Ramos (cell line): Measurements from ENCODE around the gene PI16.
"Not testable (repeated sequence)": the region's sequence is repeated elsewhere in the genome, so short reads cannot be mapped to it uniquely, and the experiment has no call there.

Source experiments
- in situ Hi-C: fragments of 300-500 bp; cut with MboI; formaldehyde crosslinking; loops from one replicate; pipeline ENCODE4 v1.14.3; 2022; ENCODE audit warnings: low sequenced_read_pairs; ENCODE audit not compliant: unreplicated experiment

The PI16 gene

GRCh38 chr6:36986704-36987047 lies 32.1 kb downstream of the PI16 start:
- in situ Hi-C loops = no loop called here

- in situ Hi-C loops = no loop called here
Measured at GRCh38 chr6:36989264-36989663, 34.7 kb downstream of the PI16 start.

- in situ Hi-C loops = not testable (repeated sequence)
Measured at GRCh38 chr6:36990401-36990800, 35.9 kb downstream of the PI16 start.

- in situ Hi-C loops = no loop called here
Measured at GRCh38 chr6:36997811-36998722, 43.5 kb downstream of the PI16 start.

GRCh38 chr6:36998723-36999038 lies 44.1 kb downstream of the PI16 start:
- in situ Hi-C loops = no loop called here

- in situ Hi-C loops = no loop called here
Measured at GRCh38 chr6:36999061-36999750, 44.7 kb downstream of the PI16 start.

- in situ Hi-C loops = no loop called here
Measured at GRCh38 chr6:36999751-37000125, 45.2 kb downstream of the PI16 start.

- in situ Hi-C loops = no loop called here
Measured at GRCh38 chr6:37004044-37004980, 49.8 kb downstream of the PI16 start.

GRCh38 chr6:37005061-37005810 lies 50.7 kb downstream of the PI16 start, which contains the start of gene FGD2:
TSS of gene FGD2 (plus strand) at chr6:37005655. CDS start at chr6:37005818, 163 bp downstream.
- in situ Hi-C loops = no loop called here

- in situ Hi-C loops = no loop called here
Measured at GRCh38 chr6:37005827-37006567, 51.5 kb downstream of the PI16 start.

GRCh38 chr6:37006793-37007339 lies 52.3 kb downstream of the PI16 start:
- in situ Hi-C loops = no loop called here

GRCh38 chr6:37007340-37008043 lies 53.0 kb downstream of the PI16 start:
- in situ Hi-C loops = no loop called here

GRCh38 chr6:37008484-37009465 lies 54.2 kb downstream of the PI16 start:
- in situ Hi-C loops = no loop called here

GRCh38 chr6:37010402-37010892 lies 55.9 kb downstream of the PI16 start:
- in situ Hi-C loops = loop anchor here (5.0 to 10.0 kb wide), 3 partner anchors 38 to 236 kb away; partner anchors contain the start of gene C6orf89

- in situ Hi-C loops = loop anchor here (5.0 to 10.0 kb wide), 3 partner anchors 40 to 237 kb away; partner anchors contain the start of gene C6orf89
Measured at GRCh38 chr6:37011656-37012378, 57.3 kb downstream of the PI16 start.
